ENCODE results near the gene IKZF5.

The IKZF5 gene

DNA sequence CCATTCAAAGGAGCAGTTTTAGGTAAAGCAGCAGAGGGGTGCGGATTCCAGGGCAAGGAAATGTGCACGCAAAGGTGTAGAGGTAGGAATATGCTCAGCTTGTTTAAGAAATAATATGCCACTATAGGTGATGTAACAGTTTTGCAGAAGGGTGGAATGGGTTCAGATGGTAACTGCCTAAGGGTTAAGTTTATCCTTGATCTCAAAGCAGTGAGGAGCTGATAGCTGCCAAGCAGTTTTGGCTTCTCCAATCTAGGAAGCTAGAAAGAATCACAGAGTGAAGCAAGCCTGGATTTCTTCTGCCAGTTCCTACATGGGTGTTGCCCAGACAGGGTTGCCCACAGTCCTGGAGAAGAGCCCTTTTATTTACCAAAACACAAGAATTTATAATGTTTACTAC lies 6.2 kb upstream of the IKZF5 start:
- DNase-seq = no peak

- no peak for DNase-seq
Observed at GRCh38 chr10:123013456-123014419, 5.1 kb upstream of the IKZF5 start.

DNA sequence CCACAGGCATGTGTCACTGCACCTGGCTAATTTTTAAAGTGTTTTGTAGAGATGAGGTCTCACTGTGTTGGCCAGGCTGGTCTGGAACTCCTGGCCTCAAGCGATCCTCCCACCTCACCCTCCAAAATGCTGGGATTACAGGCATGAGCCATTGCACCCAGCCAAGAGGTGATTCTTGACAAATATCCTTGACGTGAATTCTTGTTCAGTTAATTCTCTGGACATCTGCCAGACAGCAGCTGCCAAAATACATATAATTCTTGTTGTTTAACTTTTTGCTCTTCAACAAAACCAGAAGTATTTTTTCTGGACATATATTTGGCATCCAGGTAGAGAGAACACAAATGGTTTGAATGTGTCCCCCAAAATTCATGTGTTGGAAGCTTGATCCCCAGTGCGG lies 3.4 kb upstream of the IKZF5 start:
- no peak for DNase-seq

- no peak for DNase-seq
Observed at GRCh38 chr10:123009105-123009820, 668 bp upstream of the IKZF5 start.

DNA sequence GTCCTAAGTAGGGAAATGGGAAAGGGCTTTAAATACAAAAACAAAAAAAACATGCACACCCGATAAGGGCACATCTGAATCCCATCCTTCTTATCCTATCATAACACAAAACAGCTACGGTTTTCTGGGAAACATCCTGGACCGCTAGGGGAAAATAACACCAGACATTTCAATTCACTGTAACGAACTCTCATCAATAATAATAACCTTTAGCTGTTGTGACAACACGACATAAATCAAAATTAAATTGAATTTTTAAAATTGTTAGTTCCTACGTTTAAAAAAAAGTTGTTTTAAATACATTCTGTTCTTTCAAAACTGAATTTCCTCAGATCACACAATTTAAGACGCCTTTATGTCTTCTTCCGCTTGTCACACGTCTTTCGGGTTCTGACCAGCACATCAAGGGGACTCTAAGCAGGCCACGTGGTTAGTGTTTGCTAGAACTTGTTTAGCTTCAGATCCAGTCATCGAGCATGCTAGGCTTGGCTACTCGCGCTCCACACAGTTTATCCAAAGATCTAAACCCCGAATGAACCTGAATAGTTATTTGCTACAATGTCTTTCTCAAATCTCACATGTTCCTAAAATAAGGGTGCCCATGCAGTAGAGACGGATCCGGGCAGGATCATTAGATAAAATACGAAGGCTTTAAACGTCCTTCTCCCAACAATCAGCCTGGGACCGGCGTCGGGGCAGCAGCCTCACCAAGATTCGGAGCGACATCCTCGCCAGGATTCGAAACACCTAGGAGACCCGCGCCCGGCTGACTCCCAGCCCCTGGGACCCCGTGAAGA lies 839 bp downstream of the IKZF5 start:
- DNase-seq = no peak

DNA sequence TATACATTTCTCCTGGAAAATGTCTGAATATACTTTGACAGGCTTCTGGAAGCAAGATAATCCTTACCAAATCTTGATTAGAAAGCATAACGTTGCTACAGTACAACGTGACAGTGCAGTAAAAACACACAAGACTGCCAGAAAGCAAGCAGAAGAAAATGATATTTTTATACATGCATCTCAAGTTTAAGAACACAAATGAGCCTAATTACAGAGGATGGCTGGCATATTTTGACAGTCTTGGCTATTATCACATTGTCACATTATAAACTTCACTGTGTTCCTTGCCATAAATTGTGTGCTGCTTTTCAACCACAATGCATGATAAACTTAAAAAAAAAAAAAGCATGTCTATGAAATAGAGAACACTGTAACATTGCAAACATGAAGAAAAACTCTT lies 4.3 kb downstream of the IKZF5 start:
- no peak for DNase-seq

DNA sequence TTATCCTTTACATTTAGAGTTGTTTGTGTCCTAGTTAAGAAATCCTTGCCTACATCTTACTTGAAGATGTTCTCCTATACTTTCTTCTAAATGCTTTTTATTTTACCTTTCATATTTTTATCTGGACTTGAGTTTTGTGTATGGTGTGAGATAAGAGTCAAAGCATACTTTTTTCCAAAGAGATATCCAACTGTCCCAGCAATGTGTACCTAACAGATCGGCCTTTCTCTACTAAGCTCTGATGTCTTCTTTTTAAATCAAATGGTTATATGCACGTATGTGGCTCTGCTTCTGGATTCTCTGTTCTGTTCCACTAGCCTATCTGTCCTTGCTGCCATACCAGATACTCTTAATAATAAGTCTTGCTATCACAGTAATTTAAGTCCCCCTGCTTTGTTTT lies 7.2 kb downstream of the IKZF5 start:
- DNase-seq = no peak

DNA sequence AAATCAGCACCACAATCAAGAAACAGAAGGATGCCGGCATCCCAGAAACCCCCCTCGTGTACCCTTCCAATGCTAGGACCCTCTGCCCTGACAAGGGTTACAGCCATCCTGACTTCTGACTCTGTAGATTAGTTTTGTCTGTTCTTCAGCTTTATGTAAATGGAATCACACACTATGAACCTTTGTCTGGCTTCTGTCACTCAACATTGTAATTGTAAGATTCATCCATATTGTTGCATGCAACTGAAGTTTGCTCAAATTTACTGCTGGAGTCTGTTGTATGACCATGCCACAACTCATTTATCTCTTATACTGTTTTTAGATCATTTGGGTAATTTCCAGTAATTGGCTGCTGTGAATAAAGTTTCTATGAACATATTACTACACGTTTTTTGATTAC lies 8.4 kb downstream of the IKZF5 start:
- DNase-seq = no peak

GRCh38 chr10:122999347-122999746 lies 9.2 kb downstream of the IKZF5 start:
- no peak for DNase-seq

GRCh38 chr10:122998934-122999333 lies 9.7 kb downstream of the IKZF5 start:
- no peak for DNase-seq

GRCh38 chr10:122998360-122998917 lies 10.2 kb downstream of the IKZF5 start:
- no peak for DNase-seq

- DNase-seq = no peak
Observed at GRCh38 chr10:122997864-122998263, 10.7 kb downstream of the IKZF5 start.

- no peak for DNase-seq
Observed at GRCh38 chr10:122995936-122996335, 12.7 kb downstream of the IKZF5 start.

DNA sequence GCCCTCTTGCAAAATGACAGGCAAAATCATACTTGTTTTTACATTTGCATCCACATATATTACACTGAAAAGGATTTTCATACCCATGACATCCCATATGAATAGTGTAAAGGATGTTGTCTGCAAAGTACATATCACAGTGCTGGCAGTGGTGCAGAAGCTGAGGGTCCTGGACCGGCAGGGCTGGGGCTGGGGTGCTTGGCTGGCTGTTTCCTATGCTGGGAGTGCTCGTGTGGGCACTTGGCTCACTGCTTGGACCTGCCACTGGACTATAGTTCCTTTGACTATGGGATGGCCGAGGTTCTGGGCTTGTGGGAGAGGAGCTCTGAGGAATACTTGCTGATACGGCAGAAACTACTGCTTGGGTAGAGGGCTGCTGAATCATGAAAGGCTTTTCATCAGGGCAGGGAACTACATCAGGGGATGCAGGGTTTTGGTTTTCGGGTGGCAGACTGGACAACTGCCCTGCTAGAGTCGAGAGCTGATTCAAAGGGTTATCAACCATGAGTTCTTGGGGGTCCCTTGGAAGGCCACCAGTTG lies 14.7 kb downstream of the IKZF5 start:
- no peak for DNase-seq

- DNase-seq = no peak
Observed at GRCh38 chr10:122992031-122992585, 16.5 kb downstream of the IKZF5 start.

DNA sequence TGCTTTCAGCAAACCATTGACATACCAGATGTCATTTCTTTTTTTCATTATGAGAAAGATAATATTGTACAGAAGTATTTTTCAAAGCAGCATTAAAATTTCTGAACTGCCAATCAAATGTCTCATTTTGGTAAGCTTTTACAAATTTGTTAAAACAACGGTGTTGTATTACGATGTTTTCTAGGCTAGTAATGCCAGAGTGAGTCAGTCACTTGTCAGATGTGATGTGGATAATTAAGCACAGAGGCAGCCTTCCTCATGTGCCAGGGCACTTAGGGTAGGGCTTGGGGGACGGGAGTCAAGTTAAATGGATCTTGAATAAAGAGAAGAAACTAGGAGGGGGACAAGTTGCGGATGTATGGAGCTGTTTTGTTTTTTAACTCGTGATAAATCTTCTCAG lies 18.3 kb downstream of the IKZF5 start:
- DNase-seq = no peak

DNA sequence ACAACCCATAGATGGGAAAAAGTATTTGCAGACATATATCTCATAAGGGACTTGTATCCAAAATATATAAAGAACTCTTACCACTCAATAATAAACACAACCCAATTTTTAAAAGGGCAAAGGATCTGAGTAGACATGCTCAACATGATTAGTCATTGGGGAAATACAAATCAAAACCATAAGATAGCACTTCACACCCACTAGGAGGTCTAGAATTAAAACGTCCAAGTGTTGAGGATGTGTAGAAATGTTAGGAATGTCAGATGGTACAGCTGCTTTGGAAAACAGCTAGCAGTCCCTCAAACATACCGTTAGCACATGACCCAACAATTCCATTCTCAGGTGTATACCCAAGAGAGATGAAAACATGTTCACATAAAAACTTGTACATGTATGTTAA lies 20.1 kb downstream of the IKZF5 start:
- no peak for DNase-seq

DNA sequence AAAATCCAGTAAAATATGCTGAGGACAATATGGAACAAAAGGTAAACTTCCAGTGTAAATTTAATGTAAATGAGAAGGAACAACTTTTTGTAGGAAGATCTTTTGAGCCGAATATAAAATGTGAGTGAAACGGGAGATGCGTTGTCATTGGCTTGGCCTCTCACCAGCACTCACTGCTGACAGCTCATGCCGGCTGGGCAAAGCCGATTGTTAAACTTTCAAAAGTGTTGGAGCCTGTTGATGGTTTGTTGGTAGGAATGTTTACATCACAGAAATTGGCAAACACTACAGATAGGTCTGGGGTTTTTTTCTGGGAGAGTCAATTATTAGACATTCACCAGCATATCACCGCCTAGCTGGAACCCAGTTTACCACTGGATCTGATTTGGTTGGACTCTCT lies 22.3 kb downstream of the IKZF5 start:
- DNase-seq = no peak

GRCh38 chr10:122984708-122985107 lies 23.9 kb downstream of the IKZF5 start:
- DNase-seq = no peak

- no peak for DNase-seq
Observed at GRCh38 chr10:122983898-122984297, 24.7 kb downstream of the IKZF5 start.

- DNase-seq = no peak
Observed at GRCh38 chr10:122981066-122981464, 27.5 kb downstream of the IKZF5 start.

All from NCI-H1417 treated with DMSO at 0.1 percent for 48 hours (cell line).